Brain microvascular endothelial cell (primary cell): ENCODE measurements around the gene NFAM1.

Experiments
- DNase-seq: peaks from one replicate; pipeline ENCODE4 v3.0.0-alpha.2; 2020
- H3K27ac ChIP-seq: fragments of 250-450 bp; sonication (Bioruptor Pico); 2 replicates; pipeline ENCODE4 v1.5.1; 2020; ENCODE audit warnings: mild to moderate bottlenecking, moderate library complexity
- H3K27me3 ChIP-seq: fragments of 250-450 bp; sonication (Bioruptor Pico); replicated peaks from 2 replicates; pipeline ENCODE4 v1.5.1; 2020; ENCODE audit warnings: mild to moderate bottlenecking
- H3K36me3 ChIP-seq: fragments of 250-450 bp; sonication (Bioruptor Pico); replicated peaks from 2 replicates; pipeline ENCODE4 v1.5.1; 2020; ENCODE audit warnings: mild to moderate bottlenecking
- H3K4me3 ChIP-seq: 2 replicates; pipeline ENCODE4 v1.5.1; 2011; ENCODE audit warnings: low read depth, mild to moderate bottlenecking, control low read depth, low read length, moderate library complexity
- CTCF ChIP-seq: IDR thresholded peaks from 2 replicates; pipeline ENCODE4 v1.5.1; 2011; ENCODE audit warnings: low read depth, mild to moderate bottlenecking, moderate library complexity, low read length, control low read depth, inconsistent platforms; ENCODE audit errors: missing control alignments
- in situ Hi-C: cut with HindIII; loops from 2 replicates; pipeline ENCODE4 v1.10.0; 2017; ENCODE audit warnings: low sequenced_read_pairs, low pct_ligation_motif_present

The NFAM1 gene

DNA sequence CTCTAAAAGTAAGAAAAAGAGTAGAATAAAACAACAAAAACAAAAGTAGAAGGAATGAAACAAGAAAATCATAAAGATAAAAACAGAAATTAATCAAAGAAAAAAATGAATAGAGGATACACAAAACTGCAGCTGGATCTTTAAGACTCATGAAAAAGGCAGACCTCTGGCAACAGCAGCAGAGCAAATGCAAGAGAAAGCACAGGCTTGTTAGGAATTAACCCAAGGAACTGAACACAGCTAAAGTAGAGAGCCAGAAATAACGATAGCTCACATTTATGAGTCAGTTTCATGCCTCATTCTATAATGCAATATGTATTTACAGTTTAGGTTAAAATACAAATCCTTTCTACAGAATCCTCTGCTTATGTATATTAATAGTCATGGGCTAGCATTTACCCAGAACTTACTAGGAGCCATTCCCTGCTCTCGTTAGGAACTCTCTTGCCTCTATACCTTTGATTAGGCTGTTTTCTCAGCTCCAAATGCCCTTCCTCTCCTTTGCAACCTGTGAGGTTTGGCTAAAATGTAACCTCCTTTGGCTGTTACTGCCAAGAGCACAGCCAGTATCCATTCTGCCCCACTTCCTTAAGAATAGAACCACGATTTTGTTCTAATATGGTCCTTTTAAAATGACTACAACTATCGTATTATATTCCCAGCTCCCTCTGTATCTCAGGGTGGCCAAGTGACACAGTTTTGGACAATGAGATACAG lies 38.3 kb upstream of the NFAM1 start:
- in situ Hi-C loops, result no loop called here
- no peak overlapping the region for H3K4me3 ChIP-seq
- H3K27ac ChIP-seq, result no peak overlapping the region
- DNase-seq, result no peak
- H3K27me3 ChIP-seq, result no peaks in the 10 kb centered on the region
- TF ChIP-seq CTCF, result no peak
- H3K36me3 ChIP-seq, result no peaks in the 10 kb centered on the region

DNA sequence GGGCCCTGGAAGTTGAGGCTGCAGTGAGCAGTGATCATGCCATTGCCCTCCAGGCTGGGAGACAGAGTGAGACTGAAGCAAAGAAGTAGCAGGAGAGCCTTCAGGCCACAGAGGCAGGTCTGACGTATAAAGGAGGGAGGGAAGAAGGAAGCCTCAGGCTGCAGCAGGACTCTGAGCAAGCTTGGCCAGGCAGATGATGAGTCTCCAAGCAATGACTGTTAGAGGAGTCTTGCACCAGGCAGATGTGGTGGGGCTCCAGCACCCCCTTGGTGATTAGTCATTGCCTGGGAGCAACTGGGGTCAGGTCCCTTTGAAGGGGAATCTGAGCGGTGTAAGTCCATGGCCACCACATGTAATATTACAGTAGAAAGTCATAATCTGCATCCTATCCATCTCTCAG lies 36.6 kb upstream of the NFAM1 start:
- H3K36me3 ChIP-seq, result no peaks in the 10 kb centered on the region
- no peak overlapping the region for H3K27ac ChIP-seq
- in situ Hi-C loops, result no loop called here
- H3K27me3 ChIP-seq, result no peaks in the 10 kb centered on the region
- H3K4me3 ChIP-seq, result no peak overlapping the region
- peak; percentile 11 for DNase-seq
- no peak for TF ChIP-seq CTCF

GRCh38 chr22:42462016-42462415 lies 29.8 kb upstream of the NFAM1 start:
- no peak for DNase-seq

DNA sequence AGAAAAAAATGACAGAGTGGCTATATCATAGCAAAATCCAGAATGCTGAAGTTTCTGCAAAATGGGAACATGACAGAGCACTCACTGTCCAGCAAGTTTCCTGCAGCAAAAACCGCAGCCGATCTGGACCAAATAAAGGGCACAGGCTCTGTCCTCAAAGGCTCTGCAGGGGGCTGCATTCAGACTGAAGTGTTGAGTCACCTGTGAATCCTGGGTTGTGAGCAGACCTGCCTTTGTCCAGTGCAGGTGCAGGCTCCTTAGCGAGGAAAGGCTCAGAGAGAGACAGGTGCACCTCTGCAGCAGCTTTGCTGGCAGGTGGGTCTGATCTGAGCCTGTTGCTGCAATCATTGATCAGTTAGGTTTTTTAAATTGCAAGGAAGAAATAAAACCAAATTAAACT lies 29.3 kb upstream of the NFAM1 start:
- H3K27me3 ChIP-seq, result peaks cover 10% of the 10 kb centered on the region
- H3K4me3 ChIP-seq, result no peak overlapping the region
- DNase-seq, result no peak
- in situ Hi-C loops, result no loop called here
- TF ChIP-seq CTCF, result no peak
- H3K27ac ChIP-seq, result no peak overlapping the region
- no peaks in the 10 kb centered on the region for H3K36me3 ChIP-seq

More at GRCh38 chr22:42462016-42462415, 29.8 kb upstream of the NFAM1 start:
- in situ Hi-C loops, result no loop called here
- Histone ChIP-seq H3K4me3 (no peak overlapping the region), H3K27me3 (peaks cover 10% of the 10 kb centered on the region), H3K27ac (no peak overlapping the region), H3K36me3 (no peaks in the 10 kb centered on the region)
- TF ChIP-seq CTCF, result no peak

DNA sequence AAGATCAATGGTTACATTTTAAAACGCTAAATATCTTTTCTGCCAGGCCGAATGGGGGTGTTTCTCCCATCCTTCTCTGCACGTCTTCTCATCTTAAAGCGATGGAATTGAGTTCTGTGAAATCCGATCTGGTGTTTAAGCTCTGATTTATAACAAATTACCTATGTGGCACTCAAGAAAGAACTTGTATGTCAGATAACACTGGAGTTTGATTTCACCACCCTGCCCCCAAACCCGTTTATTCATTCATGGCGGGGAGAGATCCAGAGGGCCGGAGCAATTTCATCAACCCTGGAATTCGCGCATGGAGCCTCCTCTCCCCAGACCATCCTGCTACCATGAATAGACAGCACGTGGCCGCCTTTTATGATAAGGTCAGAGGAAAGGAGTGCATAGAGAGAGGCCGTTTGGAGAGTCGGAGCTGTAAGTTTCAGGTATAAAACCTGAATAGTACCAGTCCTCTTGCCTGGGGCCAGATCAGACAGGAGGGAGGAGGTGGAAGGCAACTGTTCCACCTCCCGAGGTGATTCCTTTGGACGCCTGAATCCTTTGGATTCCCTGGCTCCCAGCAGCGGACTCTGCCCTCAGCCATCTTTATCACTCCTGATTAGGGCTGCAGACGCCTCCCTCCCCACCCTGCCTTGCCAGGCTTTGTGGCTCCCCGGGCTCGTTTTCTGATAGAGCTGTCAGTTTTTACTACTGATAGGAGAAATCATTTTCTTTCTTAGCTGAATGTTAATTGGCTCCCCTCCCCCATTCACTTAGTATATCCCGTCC lies 27.3 kb upstream of the NFAM1 start:
- no peak for TF ChIP-seq CTCF
- Histone ChIP-seq H3K36me3 (no peaks in the 10 kb centered on the region), H3K4me3 (no peak overlapping the region), H3K27ac (no peak overlapping the region), H3K27me3 (peaks cover 10% of the 10 kb centered on the region)
- no peak for DNase-seq
- in situ Hi-C loops, result no loop called here
